Activated T-cell treated with anti-CD3 and anti-CD28 coated beads, Interleukin-2, amount 50 U/mL, for 1 hour (primary cell): ENCODE data around the gene CDCA5.
"Not testable (repeated sequence)": the region's sequence is repeated elsewhere in the genome, so short reads cannot be mapped to it uniquely, and the experiment has no call there.

ENCODE experiments used
- DNase-seq: peaks from one replicate; pipeline ENCODE4 v3.0.0-alpha.2; 2020

CDCA5 gene

DNA sequence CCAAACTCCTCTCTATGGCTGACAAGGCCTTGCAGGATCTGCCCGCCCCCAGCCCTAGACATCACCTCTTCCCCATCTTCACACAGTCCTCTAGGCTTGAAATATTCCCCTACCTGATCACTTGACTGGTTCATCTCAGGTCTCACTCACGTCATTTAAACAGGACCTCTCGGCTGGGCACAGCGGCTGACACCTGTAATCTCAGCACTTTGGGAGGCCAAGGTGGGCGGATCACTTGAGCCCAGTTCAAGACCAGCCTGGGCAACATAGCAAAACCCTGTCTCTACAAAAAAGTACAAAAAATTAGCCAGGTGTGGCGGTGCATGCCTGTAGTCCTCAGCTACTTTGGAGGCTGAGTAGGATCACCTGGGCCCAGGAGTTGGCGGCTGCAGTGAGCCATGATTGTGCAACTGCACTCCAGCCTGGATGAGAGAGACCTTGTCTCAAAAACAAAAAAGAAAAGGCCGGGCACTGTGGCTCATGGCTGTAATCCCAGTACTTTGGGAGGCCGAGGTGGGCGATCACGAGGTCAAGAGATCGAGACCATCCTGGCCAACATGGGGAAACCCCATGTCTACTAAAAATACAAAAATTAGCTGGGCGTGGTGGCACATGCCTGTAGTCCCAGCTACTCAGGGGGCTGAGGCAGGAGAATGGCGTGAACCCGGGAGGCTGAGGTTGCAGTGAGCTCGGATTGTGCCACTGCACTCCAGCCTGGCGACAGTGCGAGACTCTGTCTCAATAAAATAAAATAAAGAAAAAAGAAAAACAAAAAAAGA lies 35.2 kb upstream of the CDCA5 start:
- not testable (repeated sequence) for DNase-seq

- no peak for DNase-seq
These were observed 34.4 kb upstream of the CDCA5 start for GRCh38 chr11:65118097-65118837.

DNA sequence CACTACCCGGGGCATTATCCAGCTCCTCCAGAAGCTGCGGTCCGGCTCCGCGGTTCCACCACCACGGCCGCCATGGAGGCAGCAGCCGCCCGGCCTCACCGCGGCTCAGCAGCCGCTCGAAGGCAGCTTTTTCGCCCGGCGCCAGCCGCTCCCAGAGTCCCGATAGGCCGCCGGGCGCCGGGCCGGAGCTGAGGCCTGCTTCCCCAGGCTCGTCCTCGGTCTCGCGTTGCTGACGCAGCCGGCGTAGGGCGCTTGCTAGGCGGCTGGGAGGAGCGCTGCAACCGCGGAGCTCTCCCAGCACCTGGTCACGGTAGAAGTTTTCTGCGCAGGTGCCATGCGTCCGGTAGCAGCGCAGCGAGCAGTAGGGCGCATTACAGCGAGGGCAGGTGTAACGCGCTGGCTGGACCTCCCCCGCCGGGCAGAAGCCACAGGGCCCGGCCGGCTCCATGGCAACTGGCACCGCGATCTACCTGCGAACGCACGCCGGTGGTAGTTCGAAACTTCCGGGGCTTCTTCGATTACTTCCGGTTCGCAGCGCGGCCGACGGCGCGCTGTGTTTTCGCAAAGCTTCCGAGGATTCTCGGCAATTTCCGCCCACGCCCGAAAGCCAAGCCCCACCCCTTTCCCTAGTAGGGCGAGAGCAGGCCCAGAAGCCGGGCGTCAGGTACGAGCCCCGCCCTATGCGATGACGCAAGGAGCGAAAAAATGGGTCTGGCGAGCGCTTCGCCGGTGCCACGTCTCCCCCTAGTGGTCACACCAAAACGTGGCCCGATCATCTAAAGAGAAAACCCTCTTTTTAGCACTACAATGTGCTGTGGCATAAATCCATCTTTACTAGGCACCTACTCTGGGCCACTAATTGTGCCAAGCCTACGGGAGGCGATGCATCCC lies 33.6 kb upstream of the CDCA5 start, which contains the start of gene ZNHIT2:
Gene ZNHIT2, minus strand, starts transcription at position 496 of the 891 bp plus-strand sequence. Its CDS starts 48 bp downstream, at position 448.
- DNase-seq = peak; percentile 99

DNA sequence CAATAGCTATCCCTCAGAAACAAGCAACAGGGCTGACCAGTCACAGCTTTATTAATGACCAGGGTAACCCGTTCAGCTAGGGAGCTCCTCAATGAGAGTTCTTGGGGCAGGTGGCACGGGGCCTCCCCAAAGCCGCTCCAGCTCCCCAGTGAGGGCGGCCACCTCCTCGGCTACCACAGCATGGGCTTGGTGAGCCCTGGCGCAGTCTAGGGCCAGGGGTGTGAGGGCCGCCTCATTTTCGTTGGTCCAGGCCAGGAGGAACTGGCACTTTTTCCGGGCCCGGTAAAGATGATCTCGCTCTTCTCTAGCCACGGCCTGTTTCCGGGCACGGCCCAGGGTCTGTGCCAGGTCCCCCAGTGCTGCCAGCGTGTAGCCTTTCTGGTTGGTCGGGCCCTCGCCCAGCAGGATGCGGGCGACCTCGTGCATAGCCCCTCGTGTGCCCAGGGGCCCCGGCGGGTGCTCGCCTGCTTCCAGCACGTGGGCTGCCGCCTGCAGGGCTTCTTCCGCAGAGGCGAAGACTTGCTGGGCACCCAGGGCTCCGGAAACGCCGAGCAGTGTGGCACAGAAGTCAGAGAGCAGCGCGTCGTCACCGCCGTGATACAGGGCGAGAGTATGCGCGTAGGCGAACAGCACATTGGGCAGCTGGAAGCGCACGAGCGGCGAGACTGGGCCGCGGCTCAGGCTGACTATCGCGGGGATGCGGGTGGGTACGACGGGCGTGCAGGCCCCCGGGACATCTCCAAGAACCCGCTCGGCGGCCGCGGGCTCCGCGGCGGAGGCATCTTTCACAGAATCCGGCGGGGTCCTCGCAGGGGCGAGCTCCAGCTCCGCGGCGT lies 32.7 kb upstream of the CDCA5 start:
- DNase-seq = no peak

DNA sequence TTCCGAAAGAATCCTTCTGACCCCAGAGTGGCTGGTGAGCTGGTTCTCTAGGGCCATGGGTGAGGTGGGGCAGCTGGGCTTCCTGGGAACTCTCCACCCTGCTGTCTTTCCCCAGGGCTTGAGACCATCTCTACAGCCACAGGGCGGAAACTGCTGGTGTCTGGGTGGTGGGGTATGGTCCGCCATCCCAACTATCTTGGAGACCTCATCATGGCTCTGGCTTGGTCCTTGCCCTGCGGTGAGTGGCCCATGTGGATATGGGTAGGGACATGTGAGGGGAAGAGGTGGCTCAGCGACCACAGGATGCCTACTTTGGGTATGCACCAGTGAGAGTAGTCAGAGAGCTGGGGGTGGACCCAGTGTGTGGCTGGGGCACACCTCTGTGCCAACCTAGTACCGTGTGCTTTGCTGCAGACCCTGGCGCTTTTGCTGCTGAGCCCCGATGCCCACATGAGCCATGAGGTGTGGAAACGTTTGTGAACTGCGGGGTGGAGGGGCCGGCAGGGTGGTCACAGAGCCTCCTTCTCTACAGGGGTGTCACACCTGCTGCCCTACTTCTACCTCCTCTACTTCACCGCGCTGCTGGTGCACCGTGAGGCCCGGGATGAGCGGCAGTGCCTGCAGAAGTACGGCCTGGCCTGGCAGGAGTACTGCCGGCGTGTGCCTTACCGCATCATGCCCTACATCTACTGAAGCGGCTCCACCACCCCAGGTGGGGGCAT lies 31.7 kb upstream of the CDCA5 start:
- no peak for DNase-seq

DNA sequence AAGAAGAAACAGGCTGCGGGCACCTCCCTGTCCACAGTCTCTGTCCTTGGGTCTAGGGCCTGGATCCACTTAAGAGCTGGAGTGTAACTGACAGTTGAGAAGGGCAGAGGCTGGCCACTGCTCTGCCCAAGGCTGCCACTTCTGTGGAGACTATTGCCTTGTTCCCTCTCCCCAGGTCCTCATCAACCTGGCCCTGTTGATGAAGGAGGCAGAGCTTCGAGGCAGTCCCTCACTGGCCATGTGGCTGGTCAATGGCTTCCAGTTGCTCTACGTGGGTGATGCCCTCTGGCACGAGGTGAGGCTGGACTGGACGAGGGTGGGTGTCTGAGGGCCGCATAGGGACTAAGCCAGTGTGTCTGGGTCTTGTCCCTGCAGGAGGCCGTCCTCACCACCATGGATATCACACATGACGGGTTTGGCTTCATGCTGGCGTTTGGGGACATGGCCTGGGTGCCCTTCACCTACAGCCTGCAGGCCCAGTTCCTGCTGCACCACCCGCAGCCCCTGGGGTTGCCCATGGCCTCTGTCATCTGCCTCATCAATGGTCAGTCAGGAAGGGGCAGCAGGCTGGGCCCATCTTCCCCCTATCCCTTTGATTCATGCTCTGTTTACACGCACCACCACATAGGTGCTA lies 30.8 kb upstream of the CDCA5 start:
- DNase-seq = no peak

- DNase-seq = no peak
These were observed 30.0 kb upstream of the CDCA5 start for GRCh38 chr11:65113839-65114238.

DNA sequence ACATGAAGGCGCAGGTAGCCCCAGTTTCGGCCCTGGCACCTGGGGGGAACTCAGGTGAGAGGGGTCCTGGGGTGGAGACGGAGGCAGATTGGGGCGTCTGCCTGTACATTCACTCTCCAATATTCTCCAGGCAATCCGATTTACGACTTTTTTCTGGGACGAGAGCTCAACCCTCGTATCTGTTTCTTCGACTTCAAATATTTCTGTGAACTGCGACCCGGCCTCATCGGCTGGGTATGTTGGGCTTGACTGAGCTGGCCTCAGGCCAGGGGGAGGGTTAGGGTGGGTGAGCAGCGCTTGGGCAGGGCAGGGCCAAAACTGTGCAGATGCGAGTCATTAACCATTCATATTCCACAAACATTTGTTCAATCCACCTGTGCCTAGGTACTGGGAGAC lies 29.5 kb upstream of the CDCA5 start:
- DNase-seq = no peak

- peak; percentile 82 for DNase-seq
These were observed 28.9 kb upstream of the CDCA5 start for GRCh38 chr11:65112546-65113360.

GRCh38 chr11:65111744-65112545 lies 28.1 kb upstream of the CDCA5 start, which contains the start of gene TM7SF2:
Gene TM7SF2, plus strand, starts transcription at chr11:65111872. Its CDS starts 144 bp downstream, at chr11:65112016.
- DNase-seq = peak; percentile 93

- DNase-seq = no peak
These were observed 27.4 kb upstream of the CDCA5 start for GRCh38 chr11:65111159-65111743.

GRCh38 chr11:65110354-65110861 lies 26.6 kb upstream of the CDCA5 start:
- DNase-seq = peak; percentile 98

DNA sequence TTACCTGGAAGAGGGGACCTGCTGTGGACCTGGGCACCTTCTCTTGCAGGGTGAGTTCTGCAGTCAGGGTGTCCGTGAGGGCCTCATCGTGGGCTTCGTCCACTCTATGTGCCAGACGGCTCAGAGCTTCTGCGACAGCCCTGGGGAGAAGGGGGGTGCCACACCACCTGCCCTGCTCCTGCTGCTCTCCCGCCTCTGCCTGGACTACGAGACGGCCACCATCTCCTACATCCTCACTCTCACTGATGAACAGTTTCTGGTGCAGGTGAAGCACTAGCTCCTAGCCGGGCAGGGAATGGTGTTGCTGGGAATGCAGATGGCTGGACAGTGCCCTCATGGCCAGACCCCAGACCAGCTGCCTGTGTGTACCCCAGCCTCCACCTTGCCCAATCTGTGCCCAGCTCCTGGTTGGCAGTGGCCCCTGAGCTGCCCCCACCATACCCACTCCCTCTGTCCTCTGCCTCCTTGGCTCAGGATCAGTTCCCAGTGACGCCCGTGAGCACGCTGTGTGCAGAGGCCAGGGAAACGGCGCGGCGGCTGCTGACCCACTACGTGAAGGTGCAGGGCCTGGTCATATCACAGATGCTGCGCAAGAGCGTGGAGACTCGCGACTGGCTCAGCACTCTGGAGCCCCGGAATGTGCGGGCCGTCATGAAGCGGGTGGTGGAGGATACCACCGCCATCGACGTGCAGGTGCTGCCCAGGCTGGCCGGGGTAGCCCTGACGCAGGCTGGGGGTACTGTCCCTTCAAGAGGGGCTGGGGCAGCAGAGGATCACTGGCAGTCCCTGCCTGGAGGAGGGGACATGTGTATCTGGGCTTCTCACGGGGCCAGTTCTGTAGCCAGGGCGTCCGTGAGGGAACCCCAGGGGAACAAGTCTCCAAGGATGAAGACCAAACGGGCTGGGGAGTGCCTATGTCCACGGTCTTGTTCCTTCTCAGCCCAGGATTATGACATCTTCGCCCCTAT lies 25.7 kb upstream of the CDCA5 start:
- DNase-seq = no peak

GRCh38 chr11:65108469-65109123 lies 24.8 kb upstream of the CDCA5 start:
- DNase-seq = no peak

GRCh38 chr11:65107751-65108468 lies 24.1 kb upstream of the CDCA5 start:
- no peak for DNase-seq

DNA sequence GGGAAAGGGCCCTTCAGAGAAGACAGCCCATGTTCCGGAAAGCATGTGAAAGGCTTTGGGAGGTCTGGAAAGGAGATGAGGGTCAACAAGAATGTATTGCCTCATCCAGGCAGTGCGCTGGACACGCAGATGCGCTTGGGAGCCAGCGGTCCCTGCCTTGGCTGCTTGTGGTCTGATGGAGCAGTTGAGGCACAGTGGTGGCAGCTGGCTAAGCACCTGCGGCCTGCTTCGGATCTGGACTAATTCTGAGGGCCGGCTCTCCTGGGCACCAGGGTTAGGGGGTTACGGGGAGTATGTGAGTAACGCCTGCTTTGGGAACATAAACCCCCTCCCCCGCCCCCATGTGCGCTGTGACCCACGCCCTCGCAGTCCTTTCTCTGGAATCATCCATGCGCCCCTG lies 23.2 kb upstream of the CDCA5 start:
- no peak for DNase-seq
